ENCODE measurements around the gene PGD.
"Not testable (repeated sequence)": the region's sequence is repeated elsewhere in the genome, so short reads cannot be mapped to it uniquely, and the experiment has no call there.

The PGD gene

GRCh38 chr1:10407201-10407600 is 8.3 kb downstream of the PGD start:
- Histone ChIP-seq H3K4me3 (ENCODE audit: low read length) (no peak overlapping the region), H3K4me2 (ENCODE audit: low read length) (no peak overlapping the region), H3K4me1 (ENCODE audit: low read length) (no peaks in the 10 kb centered on the region), H3K9ac (ENCODE audit: low read length) (no peak overlapping the region), H3K9me3 (ENCODE audit: insufficient read depth, low read length) (no peaks in the 10 kb centered on the region), H3K79me2 (ENCODE audit: low read length) (no peaks in the 10 kb centered on the region), H3K27me3 (ENCODE audit: low read depth, low read length) (no peaks in the 10 kb centered on the region), H2AFZ (ENCODE audit: low read depth, low read length) (no peak overlapping the region), H4K20me1 (ENCODE audit: insufficient read depth, low read length) (no peaks in the 10 kb centered on the region), H3K36me3 (replicated peaks; ENCODE audit: low read depth, low read length) (peaks cover 16% of the 10 kb centered on the region), H3K27ac (ENCODE audit: low read length) (no peak overlapping the region)
- TF ChIP-seq CTCF (IDR thresholded peaks at IDR 0.05; ENCODE audit: low read depth, low read length), result no peak

GRCh38 chr1:10415211-10415930 is 16.5 kb downstream of the PGD start:
- Histone ChIP-seq H3K36me3 (replicated peaks; ENCODE audit: low read depth, low read length) (peaks cover 19% of the 10 kb centered on the region), H2AFZ (ENCODE audit: low read depth, low read length) (no peak overlapping the region), H3K9me3 (ENCODE audit: insufficient read depth, low read length) (no peaks in the 10 kb centered on the region), H3K4me1 (ENCODE audit: low read length) (no peaks in the 10 kb centered on the region), H3K79me2 (ENCODE audit: low read length) (no peaks in the 10 kb centered on the region), H3K27ac (ENCODE audit: low read length) (no peak overlapping the region), H3K27me3 (ENCODE audit: low read depth, low read length) (no peaks in the 10 kb centered on the region), H4K20me1 (ENCODE audit: insufficient read depth, low read length) (no peaks in the 10 kb centered on the region), H3K9ac (ENCODE audit: low read length) (no peak overlapping the region), H3K4me2 (ENCODE audit: low read length) (no peak overlapping the region), H3K4me3 (ENCODE audit: low read length) (no peak overlapping the region)
- no peak for TF ChIP-seq CTCF (IDR thresholded peaks at IDR 0.05; ENCODE audit: low read depth, low read length)
- no peak for TF ChIP-seq EZH2phosphoT487 (IDR thresholded peaks at IDR 0.05; ENCODE audit: low read depth)

DNA sequence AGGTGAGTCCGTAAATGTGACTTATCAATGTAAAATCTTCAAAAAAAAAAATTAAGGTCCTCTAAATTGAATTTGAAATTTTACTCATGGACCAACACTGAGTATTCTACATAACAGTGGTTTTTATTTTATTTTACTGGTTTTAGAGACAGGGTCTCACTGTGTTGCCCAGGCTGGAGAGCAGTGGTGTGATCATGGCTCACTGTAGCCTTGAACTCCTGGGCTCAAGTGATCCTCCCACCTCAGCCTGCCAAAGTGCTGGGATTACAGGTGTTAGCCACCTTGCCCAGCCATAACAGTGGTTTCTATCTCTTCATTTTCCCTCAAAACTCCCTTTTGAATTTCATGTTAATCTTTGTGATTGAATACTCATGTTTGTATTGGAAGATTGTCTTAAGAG is 17.1 kb downstream of the PGD start:
- H3K4me1 ChIP-seq (ENCODE audit: low read length); H4K20me1 ChIP-seq (ENCODE audit: insufficient read depth, low read length); H3K9ac ChIP-seq (ENCODE audit: low read length); H3K4me2 ChIP-seq (ENCODE audit: low read length); H3K9me3 ChIP-seq (ENCODE audit: insufficient read depth, low read length); H3K27ac ChIP-seq (ENCODE audit: low read length); H3K79me2 ChIP-seq (ENCODE audit: low read length); H3K4me3 ChIP-seq (ENCODE audit: low read length); H2AFZ ChIP-seq (ENCODE audit: low read depth, low read length); H3K27me3 ChIP-seq (ENCODE audit: low read depth, low read length): not testable (repeated sequence)
- H3K36me3 ChIP-seq (replicated peaks; ENCODE audit: low read depth, low read length), result peaks cover 19% of the 10 kb centered on the region

DNA sequence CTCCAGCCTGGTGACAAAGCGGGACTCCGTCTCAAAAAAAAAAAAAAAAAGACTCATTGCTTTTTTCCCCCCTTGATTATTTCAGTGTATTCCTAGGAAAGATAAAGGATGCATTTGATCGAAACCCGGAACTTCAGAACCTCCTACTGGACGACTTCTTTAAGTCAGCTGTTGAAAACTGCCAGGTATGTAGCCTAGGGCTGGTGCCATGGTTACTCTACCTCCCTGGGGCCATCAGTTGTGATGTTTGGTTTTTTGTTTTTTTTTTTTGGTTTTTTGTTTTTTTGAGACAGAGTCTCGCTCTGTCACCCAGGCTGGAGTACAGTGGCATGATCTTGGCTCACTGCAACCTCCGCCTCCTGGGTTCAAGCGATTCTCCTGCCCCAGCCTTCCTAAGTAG is 19.9 kb downstream of the PGD start:
- H3K79me2 ChIP-seq (ENCODE audit: low read length); H3K36me3 ChIP-seq (replicated peaks; ENCODE audit: low read depth, low read length); H3K9me3 ChIP-seq (ENCODE audit: insufficient read depth, low read length); H2AFZ ChIP-seq (ENCODE audit: low read depth, low read length); H3K27me3 ChIP-seq (ENCODE audit: low read depth, low read length); H3K4me1 ChIP-seq (ENCODE audit: low read length); H4K20me1 ChIP-seq (ENCODE audit: insufficient read depth, low read length); H3K27ac ChIP-seq (ENCODE audit: low read length); H3K4me2 ChIP-seq (ENCODE audit: low read length); H3K4me3 ChIP-seq (ENCODE audit: low read length); H3K9ac ChIP-seq (ENCODE audit: low read length): not testable (repeated sequence)

GRCh38 chr1:10419351-10419750 is 20.5 kb downstream of the PGD start:
- Histone ChIP-seq H2AFZ (ENCODE audit: low read depth, low read length) (no peak overlapping the region), H3K4me3 (ENCODE audit: low read length) (no peak overlapping the region), H3K9ac (ENCODE audit: low read length) (no peak overlapping the region), H3K4me1 (ENCODE audit: low read length) (no peaks in the 10 kb centered on the region), H3K79me2 (ENCODE audit: low read length) (no peaks in the 10 kb centered on the region), H3K27ac (ENCODE audit: low read length) (no peak overlapping the region), H3K4me2 (ENCODE audit: low read length) (no peak overlapping the region), H3K36me3 (replicated peaks; ENCODE audit: low read depth, low read length) (peaks cover 8% of the 10 kb centered on the region), H4K20me1 (ENCODE audit: insufficient read depth, low read length) (no peaks in the 10 kb centered on the region), H3K27me3 (ENCODE audit: low read depth, low read length) (no peaks in the 10 kb centered on the region), H3K9me3 (ENCODE audit: insufficient read depth, low read length) (no peaks in the 10 kb centered on the region)
- TF ChIP-seq CTCF (IDR thresholded peaks at IDR 0.05; ENCODE audit: low read depth, low read length) (no peak), EZH2phosphoT487 (IDR thresholded peaks at IDR 0.05; ENCODE audit: low read depth) (no peak)

All from OCI-LY3 (cell line).